HL-60 (cell line): ENCODE measurements around the gene TOR2A.

Experiments used
- DNase-seq, 2 experiments: peaks; one replicate each; pipeline ENCODE4 v3.0.0-alpha.2; 2010 to 2020; ENCODE audit warnings: low read depth in 1 of 2, low spot score in 1 of 2
- H3K27ac ChIP-seq: fragments of 250-450 bp; sonication (Bioruptor Pico); replicated peaks from 2 replicates; pipeline ENCODE4 v1.5.1; 2020; ENCODE audit warnings: mild to moderate bottlenecking, moderate library complexity
- H3K27me3 ChIP-seq: fragments of 250-450 bp; sonication (Bioruptor Pico); 2 replicates; pipeline ENCODE4 v1.5.1; 2021; ENCODE audit warnings: mild to moderate bottlenecking, moderate library complexity; ENCODE audit not compliant: insufficient read depth, poor library complexity, severe bottlenecking
- H3K4me3 ChIP-seq: replicated peaks from 2 replicates; pipeline ENCODE4 v1.5.1; 2011; ENCODE audit warnings: mild to moderate bottlenecking, control low read depth, low read length; ENCODE audit not compliant: insufficient read depth
- CTCF ChIP-seq: IDR thresholded peaks from one replicate; pipeline ENCODE4 v1.5.1; 2011; ENCODE audit warnings: low read length, control low read depth, inconsistent platforms; ENCODE audit not compliant: insufficient read depth
- GABPA ChIP-seq: IDR thresholded peaks from 2 replicates; pipeline ENCODE4 v1.6.1; 2012; ENCODE audit warnings: low read depth
- POLR2AphosphoS5 ChIP-seq: IDR thresholded peaks from 2 replicates; pipeline ENCODE4 v1.6.1; 2012; ENCODE audit warnings: low read depth
- REST ChIP-seq: IDR thresholded peaks from 2 replicates; pipeline ENCODE4 v1.6.1; 2012; ENCODE audit warnings: low read depth; ENCODE audit not compliant: insufficient replicate concordance
- SPI1 ChIP-seq: IDR thresholded peaks from 2 replicates; pipeline ENCODE4 v1.6.1; 2012; ENCODE audit warnings: low read depth, mild to moderate bottlenecking, borderline replicate concordance

Gene TOR2A

GRCh38 chr9:127690735-127691134, 44.4 kb downstream of the TOR2A start:
- no peaks in the 10 kb centered on the region for H3K27me3 ChIP-seq
- no peak for DNase-seq
- TF ChIP-seq POLR2AphosphoS5 (no peak), SPI1 (no peak), REST (no peak), CTCF (no peak), GABPA (no peak)
- no peak overlapping the region for H3K27ac ChIP-seq
- no peak overlapping the region for H3K4me3 ChIP-seq

DNA sequence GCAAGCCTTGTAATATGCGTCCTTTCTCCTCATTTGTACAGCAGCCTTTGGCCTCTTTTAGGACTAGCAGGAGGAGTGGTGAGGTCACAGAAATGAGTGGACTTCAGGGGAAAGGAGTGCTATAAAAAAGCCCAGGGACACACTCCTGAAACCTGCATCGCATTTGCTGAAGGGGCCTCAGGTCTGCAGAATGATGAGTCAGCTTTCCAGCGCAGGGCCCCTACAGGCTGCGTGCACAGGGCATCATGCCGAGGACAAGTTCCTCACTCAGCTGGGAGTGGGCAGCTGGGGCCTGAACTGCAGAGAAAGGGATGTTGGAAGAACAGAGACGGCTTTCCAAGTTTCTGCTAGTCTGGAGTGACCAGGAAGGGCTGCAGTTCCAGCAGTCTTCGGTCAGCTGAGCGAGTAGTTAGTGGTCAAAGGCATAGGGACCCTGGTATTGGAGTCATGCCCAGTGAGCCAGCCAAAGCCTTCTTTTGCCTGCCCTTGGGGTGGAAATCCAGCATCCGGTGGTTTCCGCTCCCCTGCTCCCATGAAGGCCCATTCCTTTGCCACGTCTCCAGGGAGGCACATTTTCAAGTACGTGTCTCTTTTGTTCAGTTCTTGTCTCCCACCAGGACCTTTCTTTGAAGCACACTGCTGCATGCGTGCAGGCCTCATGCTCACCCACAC, 45.6 kb downstream of the TOR2A start:
- no peaks in the 10 kb centered on the region for H3K27me3 ChIP-seq
- TF ChIP-seq GABPA, result no peak
- no peak for TF ChIP-seq REST
- no peak for TF ChIP-seq CTCF
- no peak for TF ChIP-seq SPI1
- TF ChIP-seq POLR2AphosphoS5, result no peak
- H3K4me3 ChIP-seq, result no peak overlapping the region
- no peak overlapping the region for H3K27ac ChIP-seq
- no peak for DNase-seq

DNA sequence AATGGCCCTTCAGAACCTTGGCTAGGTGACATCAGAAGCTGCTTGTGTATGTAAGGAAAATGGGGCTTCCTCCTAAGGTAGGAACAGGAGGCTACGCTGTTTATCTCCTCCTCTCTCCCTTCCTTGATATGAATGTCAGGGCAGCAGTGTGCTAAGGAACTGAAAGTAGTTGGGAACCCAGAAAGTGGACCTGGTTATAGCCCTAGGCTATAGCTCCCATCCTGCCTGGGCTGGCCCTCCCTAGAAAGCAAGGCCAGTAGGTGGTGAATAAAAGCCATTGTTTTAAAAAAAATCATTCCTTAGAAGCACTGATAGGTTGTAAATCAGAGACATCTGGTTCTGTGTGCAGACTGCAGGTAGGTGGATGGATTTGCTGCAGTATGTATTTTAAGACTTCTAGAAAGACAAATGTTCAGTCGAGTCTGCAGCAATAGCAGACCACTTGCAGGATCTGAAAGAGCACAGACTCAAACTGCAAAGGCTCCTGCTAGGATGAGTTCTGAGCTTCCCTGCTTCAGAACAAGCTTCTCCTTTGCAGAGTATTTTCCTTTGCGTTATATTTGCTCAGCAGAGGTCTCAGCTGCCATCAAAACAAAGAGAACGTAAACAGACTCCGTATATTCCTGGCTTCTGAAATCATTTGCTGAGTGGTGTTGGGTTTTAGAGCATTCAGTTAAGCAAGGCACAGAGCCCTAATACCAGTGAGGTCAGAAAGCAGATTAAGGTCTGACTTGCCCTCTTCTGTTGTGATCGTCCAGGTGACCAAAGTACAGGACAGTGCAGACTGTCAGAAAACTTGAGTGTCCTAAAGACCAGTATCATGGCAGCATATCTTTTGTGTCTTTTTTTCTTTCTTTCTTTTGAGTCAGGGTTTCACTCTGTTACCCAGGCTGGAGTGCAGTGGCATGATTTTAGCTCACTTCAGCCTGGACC, 48.4 kb downstream of the TOR2A start:
- Histone ChIP-seq H3K4me3 (no peak overlapping the region), H3K27me3 (no peaks in the 10 kb centered on the region), H3K27ac (no peak overlapping the region)
- DNase-seq, result no peak
- TF ChIP-seq CTCF, result no peak
- no peak for TF ChIP-seq POLR2AphosphoS5
- TF ChIP-seq GABPA, result no peak
- no peak for TF ChIP-seq REST
